Nephron (organoid): Measurements from ENCODE around the gene DIP2B.

Experiments
- H3K27ac Mint-ChIP-seq, 3 experiments: 2 replicates each; pipeline ENCODE4 v1.8.0; 2020; ENCODE audit warnings: mixed read lengths in 3 of 3, mild to moderate bottlenecking in 2 of 3, moderate library complexity in 1 of 3
- H3K27me3 Mint-ChIP-seq: 2 replicates; pipeline ENCODE4 v1.8.0; 2021; ENCODE audit warnings: low read depth, mild to moderate bottlenecking, moderate library complexity, mixed read lengths
- H3K36me3 Mint-ChIP-seq: 2 replicates; pipeline ENCODE4 v1.8.0; 2020; ENCODE audit warnings: low read depth, mixed read lengths
- H3K4me1 Mint-ChIP-seq: 2 replicates; pipeline ENCODE4 v1.8.0; 2020; ENCODE audit warnings: mixed read lengths
- H3K4me3 Mint-ChIP-seq, 3 experiments: 2 replicates each; pipeline ENCODE4 v1.8.0; 2020; ENCODE audit warnings: mild to moderate bottlenecking in 3 of 3, mixed read lengths in 3 of 3, moderate library complexity in 2 of 3
- H3K9me3 Mint-ChIP-seq: 2 replicates; pipeline ENCODE4 v1.8.0; 2020; ENCODE audit warnings: mixed read lengths
- CTCF ChIP-seq, 3 experiments: fragments of 200-600 bp; sonication (generic); IDR thresholded peaks; one replicate each; pipeline ENCODE4 v1.5.0; 2021; ENCODE audit warnings: antibody characterized with exemption in 3 of 3; ENCODE audit not compliant: unreplicated experiment in 3 of 3

Gene DIP2B

DNA sequence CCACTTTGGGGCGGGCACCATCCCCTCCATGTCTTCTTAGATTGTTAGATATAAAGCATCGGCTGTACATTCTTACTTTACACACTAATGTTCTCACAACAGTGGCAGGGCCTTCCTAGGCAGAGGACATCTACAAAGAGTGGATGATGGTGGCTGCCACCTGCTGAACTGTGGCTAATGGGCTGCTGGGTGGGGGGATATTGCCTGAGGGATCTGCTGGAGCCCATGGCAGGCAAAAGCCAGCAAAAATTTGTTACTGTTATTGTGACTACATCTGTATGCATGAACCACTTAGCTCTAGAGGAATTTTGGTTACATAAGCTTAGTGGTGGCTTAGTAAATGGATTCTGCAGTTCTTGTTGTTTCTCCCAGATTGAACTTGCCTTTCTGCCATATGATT, 52.6 kb downstream of the DIP2B start:
- Mint-ChIP-seq H3K27me3 (no peaks in the 10 kb centered on the region), H3K4me3 (no peak overlapping the region), H3K36me3 (peaks cover 29% of the 10 kb centered on the region), H3K9me3 (no peaks in the 10 kb centered on the region), H3K27ac (no peak overlapping the region), H3K4me1 (no peaks in the 10 kb centered on the region)
- no peak for TF ChIP-seq CTCF (IDR thresholded peaks at IDR 0.05; ENCODE audit: unreplicated experiment in 3 of 3)

- H3K4me1 Mint-ChIP-seq, result peaks cover 3% of the 10 kb centered on the region
- no peak overlapping the region for H3K4me3 Mint-ChIP-seq
- peaks cover 21% of the 10 kb centered on the region for H3K36me3 Mint-ChIP-seq
- TF ChIP-seq CTCF (IDR thresholded peaks at IDR 0.05; ENCODE audit: unreplicated experiment in 3 of 3), result no peak
- no peak overlapping the region for H3K27ac Mint-ChIP-seq
- no peaks in the 10 kb centered on the region for H3K9me3 Mint-ChIP-seq
- no peaks in the 10 kb centered on the region for H3K27me3 Mint-ChIP-seq
Observed at GRCh38 chr12:50558970-50559369, 54.2 kb downstream of the DIP2B start.

DNA sequence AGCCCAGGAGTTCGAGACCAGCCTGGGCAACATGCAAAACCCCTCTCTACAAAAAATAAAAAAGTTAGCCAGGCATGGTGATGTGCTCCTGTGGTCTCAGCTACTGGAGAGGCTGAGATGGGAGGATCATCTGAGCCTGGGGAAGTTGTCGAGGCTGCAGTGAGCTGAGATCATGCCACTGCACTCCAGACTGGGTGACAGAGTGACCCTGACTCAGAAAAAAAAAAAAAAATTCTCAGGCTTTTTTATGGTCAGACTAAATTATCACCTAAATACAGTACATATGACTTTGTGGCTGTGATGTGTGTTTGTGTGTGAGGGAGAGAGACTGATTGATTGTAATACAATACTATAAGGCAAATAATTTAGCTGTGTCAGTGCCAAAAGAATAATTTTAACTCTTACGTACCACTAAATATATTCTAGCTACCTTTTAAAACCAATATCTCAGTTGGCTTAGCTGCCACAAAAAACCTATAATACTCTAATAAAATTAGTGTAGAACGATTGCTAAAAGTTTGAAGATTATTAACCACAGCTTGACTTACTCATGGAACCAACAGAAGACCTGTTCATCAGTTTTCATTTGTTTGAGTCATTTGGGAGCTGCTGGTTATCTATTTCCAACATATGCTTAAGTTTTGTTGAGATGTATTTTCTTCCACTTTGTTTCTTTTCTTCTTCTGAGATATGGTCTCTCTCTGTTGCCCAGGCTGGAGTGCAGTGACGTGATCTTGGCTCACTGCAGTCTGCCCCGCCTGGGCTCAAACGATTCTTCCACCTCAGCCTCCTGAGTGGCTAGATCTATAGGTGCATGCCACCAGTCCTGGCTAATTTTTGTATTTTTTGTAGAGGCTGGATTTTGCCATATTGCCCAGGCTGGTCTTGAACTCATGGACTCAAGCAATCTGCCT, 58.0 kb downstream of the DIP2B start:
- H3K27ac Mint-ChIP-seq, result no peak overlapping the region
- H3K9me3 Mint-ChIP-seq, result no peaks in the 10 kb centered on the region
- no peak overlapping the region for H3K4me3 Mint-ChIP-seq
- H3K36me3 Mint-ChIP-seq, result peaks cover 8% of the 10 kb centered on the region
- H3K4me1 Mint-ChIP-seq, result peaks cover 15% of the 10 kb centered on the region
- no peaks in the 10 kb centered on the region for H3K27me3 Mint-ChIP-seq
- no peak for TF ChIP-seq CTCF (IDR thresholded peaks at IDR 0.05; ENCODE audit: unreplicated experiment in 3 of 3)

DNA sequence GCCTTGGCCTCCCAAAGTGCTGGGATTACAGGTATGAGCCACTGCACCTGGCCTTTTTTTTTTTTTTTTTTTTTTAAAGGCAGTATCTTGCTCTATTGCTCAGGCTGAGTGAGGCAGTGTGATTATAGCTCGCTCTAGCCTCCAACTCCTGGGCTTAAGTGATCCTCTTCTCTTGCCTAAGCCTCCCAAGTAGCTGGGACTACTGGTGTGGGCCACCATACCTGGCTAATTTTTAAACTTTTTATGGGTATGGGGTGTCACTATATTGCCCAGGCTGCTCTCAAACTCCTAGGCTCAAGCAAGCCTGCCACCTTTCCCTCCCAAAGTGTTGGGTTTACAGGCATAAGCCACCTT, 58.6 kb downstream of the DIP2B start:
- peaks cover 3% of the 10 kb centered on the region for H3K36me3 Mint-ChIP-seq

GRCh38 chr12:50564237-50564947, 59.6 kb downstream of the DIP2B start:
- TF ChIP-seq CTCF (IDR thresholded peaks at IDR 0.05; ENCODE audit: unreplicated experiment in 3 of 3), result no peak
- no peak overlapping the region for H3K4me3 Mint-ChIP-seq
- H3K27me3 Mint-ChIP-seq, result no peaks in the 10 kb centered on the region
- peaks cover 29% of the 10 kb centered on the region for H3K4me1 Mint-ChIP-seq
- no peaks in the 10 kb centered on the region for H3K9me3 Mint-ChIP-seq
- H3K27ac Mint-ChIP-seq, result no peak overlapping the region
- no peaks in the 10 kb centered on the region for H3K36me3 Mint-ChIP-seq

More for the DNA sequence above, 58.6 kb downstream of the DIP2B start:
- Mint-ChIP-seq H3K27ac (no peak overlapping the region), H3K9me3 (no peaks in the 10 kb centered on the region), H3K4me3 (no peak overlapping the region), H3K27me3 (no peaks in the 10 kb centered on the region), H3K4me1 (peaks cover 20% of the 10 kb centered on the region)
- TF ChIP-seq CTCF (IDR thresholded peaks at IDR 0.05; ENCODE audit: unreplicated experiment in 3 of 3), result no peak
